Measurements from ENCODE around the gene DMBT1. TPM values are rescaled to one million over a fixed set of nuclear protein-coding genes. Genes with fewer than 3 reads are reported as not detected.

The DMBT1 gene
- total RNA-seq, 4 donors from 2014 or later, result 0.63 TPM; not detected in 3

GRCh38 chr10:122524811-122525210 is 35.7 kb upstream of the DMBT1 start:
- Histone ChIP-seq H3K27ac (replicated peaks in 1 of 4) (no peak overlapping the region), H3K4me1 (peaks cover 0 to 5% (median 0%) of the 10 kb centered on the region in 4 donors), H3K9me3 (no peaks in the 10 kb centered on the region), H3K4me3 (no peak overlapping the region), H3K36me3 (no peaks in the 10 kb centered on the region), H3K27me3 (no peaks in the 10 kb centered on the region)
- DNase-seq (ENCODE audit: extremely low spot score), result no peak
- 86% methylated on average over 1 of the region's 3 CpGs for WGBS
- TF ChIP-seq POLR2A (IDR thresholded peaks at IDR 0.05; ENCODE audit: low read depth) (no peak), POLR2AphosphoS5 (IDR thresholded peaks at IDR 0.05) (no peak), EP300 (IDR thresholded peaks at IDR 0.05) (no peak), CTCF (IDR thresholded peaks at IDR 0.05) (no peak)
- intact Hi-C loops (cut with DNase I), result no loop called here

- no peak overlapping the region for H3K4me3 ChIP-seq
- peaks cover 0 to 5% (median 0%) of the 10 kb centered on the region in 4 donors for H3K4me1 ChIP-seq
- 52% methylated on average over 6 of the region's 6 CpGs for WGBS
- H3K36me3 ChIP-seq, result no peaks in the 10 kb centered on the region
- no peak overlapping the region for H3K27ac ChIP-seq (replicated peaks in 1 of 4)
- H3K9me3 ChIP-seq, result no peaks in the 10 kb centered on the region
- H3K27me3 ChIP-seq, result no peaks in the 10 kb centered on the region
- intact Hi-C loops (cut with DNase I), result no loop called here
- TF ChIP-seq CTCF (IDR thresholded peaks at IDR 0.05) (peak in 2 of 3 experiments; percentile 27 to 31), POLR2A (IDR thresholded peaks at IDR 0.05; ENCODE audit: low read depth) (no peak)
- DNase-seq (ENCODE audit: extremely low spot score), result no peak
Observed at GRCh38 chr10:122525788-122526187, 34.8 kb upstream of the DMBT1 start.

GRCh38 chr10:122526892-122527291 is 33.7 kb upstream of the DMBT1 start:
- Histone ChIP-seq H3K27me3 (no peaks in the 10 kb centered on the region), H3K36me3 (no peaks in the 10 kb centered on the region), H3K4me1 (peaks cover 0 to 5% (median 0%) of the 10 kb centered on the region in 4 donors), H3K4me3 (no peak overlapping the region), H3K27ac (replicated peaks in 1 of 4) (no peak overlapping the region), H3K9me3 (no peaks in the 10 kb centered on the region)
- intact Hi-C loops (cut with DNase I), result no loop called here
- WGBS, result 85% methylated on average over 5 of the region's 5 CpGs
- TF ChIP-seq POLR2AphosphoS5 (IDR thresholded peaks at IDR 0.05), result no peak
- TF ChIP-seq POLR2A (IDR thresholded peaks at IDR 0.05; ENCODE audit: low read depth), result no peak
- no peak for TF ChIP-seq EP300 (IDR thresholded peaks at IDR 0.05)
- no peak for TF ChIP-seq CTCF (IDR thresholded peaks at IDR 0.05)
- no peak for DNase-seq (ENCODE audit: extremely low spot score)

- intact Hi-C loops (cut with DNase I), result no loop called here
- no peak overlapping the region for H3K4me3 ChIP-seq
- no peaks in the 10 kb centered on the region for H3K27me3 ChIP-seq
- peak overlapping the region in 2 of 4 donors; percentile 13 to 18 for H3K27ac ChIP-seq (replicated peaks in 1 of 4)
- H3K4me1 ChIP-seq, result peaks cover 0 to 5% (median 0%) of the 10 kb centered on the region in 4 donors
- H3K9me3 ChIP-seq, result no peaks in the 10 kb centered on the region
- TF ChIP-seq POLR2A (IDR thresholded peaks at IDR 0.05; ENCODE audit: low read depth), result no peak
- TF ChIP-seq EP300 (IDR thresholded peaks at IDR 0.05), result no peak
- no peak for TF ChIP-seq CTCF (IDR thresholded peaks at IDR 0.05)
- peak; percentile 20 to 28 for TF ChIP-seq POLR2AphosphoS5 (IDR thresholded peaks at IDR 0.05)
- DNase-seq (ENCODE audit: extremely low spot score), result no peak
- WGBS, result 78% methylated on average over 11 of the region's 11 CpGs
- no peaks in the 10 kb centered on the region for H3K36me3 ChIP-seq
Observed at GRCh38 chr10:122530177-122530576, 30.4 kb upstream of the DMBT1 start.

- intact Hi-C loops (cut with DNase I), result no loop called here
- Histone ChIP-seq H3K4me3 (no peak overlapping the region), H3K4me1 (peaks cover 0 to 5% (median 0%) of the 10 kb centered on the region in 4 donors), H3K27me3 (no peaks in the 10 kb centered on the region), H3K36me3 (no peaks in the 10 kb centered on the region), H3K27ac (replicated peaks in 1 of 4) (no peak overlapping the region), H3K9me3 (no peaks in the 10 kb centered on the region)
- no peak for DNase-seq (ENCODE audit: extremely low spot score)
- no peak for TF ChIP-seq EP300 (IDR thresholded peaks at IDR 0.05)
- no peak for TF ChIP-seq POLR2A (IDR thresholded peaks at IDR 0.05; ENCODE audit: low read depth)
- TF ChIP-seq POLR2AphosphoS5 (IDR thresholded peaks at IDR 0.05), result no peak
- TF ChIP-seq CTCF (IDR thresholded peaks at IDR 0.05), result no peak
- 92% methylated on average over 5 of the region's 5 CpGs for WGBS
Observed at GRCh38 chr10:122531261-122531660, 29.3 kb upstream of the DMBT1 start.
